Activated CD8-positive, alpha-beta memory T cell treated with anti-CD3 and anti-CD28 coated beads, Interleukin-2, amount 50 U/mL, for 48 hours (primary cell): ENCODE data around the gene MLLT1.
"Not testable (repeated sequence)": the region's sequence is repeated elsewhere in the genome, so short reads cannot be mapped to it uniquely, and the experiment has no call there.

Experiments
- DNase-seq: peaks from one replicate; pipeline ENCODE4 v3.0.0-alpha.2; 2020

Gene MLLT1

GRCh38 chr19:6279931-6280591 lies at the start of gene MLLT1:
Gene MLLT1, minus strand, starts transcription at chr19:6279975. Its CDS starts 191 bp downstream, at chr19:6279784.
- DNase-seq = peak; percentile 98

DNA sequence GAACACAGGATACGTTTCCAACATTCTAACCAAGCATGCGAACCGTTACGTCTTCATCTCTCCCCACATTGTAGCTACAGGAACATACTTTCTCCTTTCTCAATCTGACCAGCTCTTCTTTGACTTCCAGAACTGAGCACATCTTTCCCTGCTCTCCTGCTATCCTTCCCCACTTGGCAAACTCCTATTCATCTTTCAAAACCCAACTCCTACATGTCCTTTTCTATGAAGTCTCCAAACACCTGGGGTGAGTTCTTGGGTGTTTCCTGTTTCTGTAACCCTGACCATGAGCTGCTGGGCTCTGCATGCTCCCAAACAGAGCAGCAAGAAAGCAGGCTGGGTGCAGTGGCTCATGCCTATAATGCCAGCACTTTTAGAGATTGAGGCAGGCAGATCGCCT lies 47.0 kb upstream of the MLLT1 start:
- DNase-seq = no peak

DNA sequence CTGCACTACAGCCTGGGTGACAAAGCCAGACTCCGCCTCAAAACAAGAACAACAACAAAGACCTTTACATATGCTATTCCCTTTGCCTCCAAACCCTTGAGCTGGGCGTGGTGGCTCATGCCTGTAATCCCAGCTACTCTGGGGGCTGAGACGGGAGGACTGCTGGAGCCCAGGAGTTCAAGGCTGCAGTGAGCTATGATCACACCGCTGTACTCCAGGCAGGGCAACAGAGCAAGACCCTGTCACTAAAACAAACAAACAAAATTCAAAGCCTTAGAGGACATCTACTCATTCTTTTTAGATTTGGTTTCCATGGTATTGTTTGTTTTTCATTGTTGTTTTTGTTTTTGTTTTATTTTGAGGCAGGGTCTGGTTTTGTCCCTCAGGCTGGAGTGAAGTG lies 45.8 kb upstream of the MLLT1 start:
- DNase-seq = no peak

- no peak for DNase-seq
Observed at GRCh38 chr19:6324757-6325156, 45.0 kb upstream of the MLLT1 start.

- no peak for DNase-seq
Observed at GRCh38 chr19:6322284-6322683, 42.5 kb upstream of the MLLT1 start.

DNA sequence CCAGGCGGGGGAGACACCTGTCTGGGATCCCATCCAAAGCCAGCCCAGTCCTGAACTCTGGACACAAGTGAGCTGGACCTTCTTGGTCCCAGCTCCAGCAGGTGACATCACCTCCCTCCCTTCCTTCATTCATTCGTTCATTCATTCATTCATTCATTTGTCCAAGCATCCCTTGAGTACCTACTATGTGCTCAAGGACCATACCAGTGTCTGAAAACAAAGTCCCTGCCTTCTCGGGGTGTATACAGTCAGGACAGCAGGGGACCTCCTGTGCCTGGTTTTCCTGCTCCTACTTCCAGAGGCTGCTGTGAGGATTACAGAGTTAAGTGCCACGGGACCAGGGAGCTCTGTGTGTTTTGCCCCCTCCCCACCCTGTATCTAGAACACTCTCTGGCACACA lies 39.6 kb upstream of the MLLT1 start:
- no peak for DNase-seq

DNA sequence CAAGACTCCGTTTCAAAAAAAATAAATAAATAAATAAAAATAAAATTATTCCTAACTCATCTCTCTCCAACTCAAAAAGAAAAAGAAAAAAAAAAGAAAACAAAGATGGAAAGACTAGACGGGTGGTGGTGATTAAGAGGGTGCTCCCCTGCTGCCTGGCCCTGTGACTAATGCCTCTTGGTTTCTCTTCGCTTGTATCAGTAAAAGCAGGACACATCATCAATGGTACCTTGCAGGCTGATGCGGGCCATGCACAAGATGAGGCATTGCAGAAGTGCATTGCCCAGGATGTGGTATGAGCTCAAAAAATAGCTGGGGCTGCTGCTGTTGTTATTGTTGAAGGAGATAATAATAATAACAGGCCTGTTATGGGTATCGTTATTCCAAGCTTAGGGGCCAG lies 39.0 kb upstream of the MLLT1 start:
- no peak for DNase-seq

GRCh38 chr19:6315646-6316045 lies 35.9 kb upstream of the MLLT1 start:
- not testable (repeated sequence) for DNase-seq

GRCh38 chr19:6313398-6313969 lies 33.7 kb upstream of the MLLT1 start:
- DNase-seq = no peak

DNA sequence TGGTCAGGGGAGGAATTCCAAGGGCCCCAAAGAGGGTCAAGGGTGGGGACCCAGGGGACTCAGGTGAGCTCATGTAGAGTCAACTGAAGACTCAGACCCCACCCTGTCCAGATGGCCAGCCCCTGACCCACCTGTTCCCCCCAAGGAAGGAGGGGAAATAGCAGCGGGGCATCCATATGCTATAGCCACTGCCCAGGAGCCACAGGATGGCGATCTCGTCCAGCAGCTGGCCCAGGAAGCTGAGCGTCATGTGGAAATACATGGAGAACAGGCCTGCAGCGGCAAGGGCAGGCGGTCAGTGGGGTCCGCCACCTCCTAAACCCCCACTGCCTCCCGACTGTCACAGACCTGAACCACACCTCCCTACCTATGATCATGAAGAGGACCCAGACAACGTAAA lies 32.2 kb upstream of the MLLT1 start:
- no peak for DNase-seq

GRCh38 chr19:6298413-6298812 lies 18.6 kb upstream of the MLLT1 start:
- DNase-seq = no peak

DNA sequence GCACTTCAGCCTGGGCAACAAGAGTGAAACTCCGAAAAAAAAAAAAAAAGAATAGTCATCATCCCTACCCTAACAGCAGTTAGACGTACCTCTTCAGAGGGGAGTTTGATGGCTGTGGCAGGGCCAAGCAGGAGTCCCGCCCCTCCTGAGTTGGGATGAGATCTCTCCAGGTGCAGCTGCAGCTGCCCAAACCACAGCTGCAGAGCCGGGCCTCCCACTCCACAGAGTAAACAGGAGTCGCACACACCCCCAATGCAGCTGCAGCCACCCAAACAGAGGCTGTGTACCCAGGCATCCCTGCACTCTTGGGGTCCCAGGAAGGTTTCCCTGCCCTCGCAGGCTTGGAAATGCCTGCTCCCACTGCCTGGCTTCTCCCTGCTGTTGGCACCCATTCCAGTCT lies 17.4 kb upstream of the MLLT1 start:
- no peak for DNase-seq

- no peak for DNase-seq
Observed at GRCh38 chr19:6292006-6292405, 12.2 kb upstream of the MLLT1 start.

DNA sequence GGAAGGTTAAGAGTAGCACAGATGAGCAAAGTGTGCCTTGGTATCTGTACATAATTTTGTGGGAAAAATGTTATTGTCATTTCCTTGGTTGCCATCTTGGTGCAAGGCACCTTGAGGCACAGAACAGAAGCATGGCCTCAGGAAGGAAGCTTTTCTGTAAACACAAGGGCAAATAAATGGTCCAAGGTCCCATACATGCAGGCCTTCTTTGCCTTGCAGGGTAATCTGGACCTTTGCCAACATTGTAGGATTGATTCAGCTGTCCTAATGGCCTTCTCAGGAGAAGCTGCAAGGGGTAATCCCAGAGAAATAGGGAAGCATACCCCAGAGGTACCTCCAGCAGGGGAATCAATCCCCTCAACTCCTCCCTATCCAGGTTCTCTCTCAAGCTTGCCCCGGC lies 9.0 kb upstream of the MLLT1 start:
- no peak for DNase-seq

- DNase-seq = no peak
Observed at GRCh38 chr19:6287269-6287885, 7.6 kb upstream of the MLLT1 start.

DNA sequence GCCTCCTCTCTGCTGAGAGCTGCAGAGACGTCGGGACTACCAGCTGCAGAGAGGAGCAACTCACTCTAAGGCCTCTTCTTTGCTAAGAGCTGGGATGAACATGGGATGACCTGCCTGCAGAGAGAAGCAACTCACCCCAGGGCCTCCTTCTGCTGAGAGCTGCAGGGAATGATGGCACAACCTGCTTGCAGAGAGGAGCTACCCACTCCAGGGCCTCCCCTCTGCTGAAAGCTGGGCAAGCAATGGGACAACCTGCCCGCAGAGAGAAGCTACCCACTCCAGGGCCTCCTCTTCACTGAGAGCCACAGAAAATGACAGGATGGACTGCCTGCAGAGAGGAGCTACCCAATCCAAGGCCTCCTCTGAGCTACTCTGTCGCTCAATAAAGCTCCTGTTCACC lies 6.9 kb upstream of the MLLT1 start:
- no peak for DNase-seq

- DNase-seq = not testable (repeated sequence)
Observed at GRCh38 chr19:6282393-6282792, 2.6 kb upstream of the MLLT1 start.

DNA sequence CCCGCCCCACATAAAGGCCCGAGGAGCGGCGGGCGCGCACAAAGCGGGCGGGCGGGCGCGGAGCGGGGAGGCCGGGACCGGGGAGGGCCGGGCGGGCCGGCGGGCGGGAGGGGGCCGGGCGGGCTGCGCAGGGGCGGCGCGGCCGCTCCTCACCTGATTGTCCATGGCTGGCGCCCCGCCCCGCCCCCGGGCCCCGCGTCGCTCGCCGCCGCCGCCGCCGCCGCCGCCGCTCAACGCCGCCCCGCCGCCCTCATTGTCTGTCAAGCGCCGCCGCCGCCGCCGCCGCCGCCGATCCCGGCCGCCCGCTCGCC lies 200 bp downstream of the MLLT1 start:
- DNase-seq = no peak

- peak; percentile 63 for DNase-seq
Observed at GRCh38 chr19:6278740-6279619, 795 bp downstream of the MLLT1 start.

- DNase-seq = no peak
Observed at GRCh38 chr19:6278051-6278450, 1.7 kb downstream of the MLLT1 start.

DNA sequence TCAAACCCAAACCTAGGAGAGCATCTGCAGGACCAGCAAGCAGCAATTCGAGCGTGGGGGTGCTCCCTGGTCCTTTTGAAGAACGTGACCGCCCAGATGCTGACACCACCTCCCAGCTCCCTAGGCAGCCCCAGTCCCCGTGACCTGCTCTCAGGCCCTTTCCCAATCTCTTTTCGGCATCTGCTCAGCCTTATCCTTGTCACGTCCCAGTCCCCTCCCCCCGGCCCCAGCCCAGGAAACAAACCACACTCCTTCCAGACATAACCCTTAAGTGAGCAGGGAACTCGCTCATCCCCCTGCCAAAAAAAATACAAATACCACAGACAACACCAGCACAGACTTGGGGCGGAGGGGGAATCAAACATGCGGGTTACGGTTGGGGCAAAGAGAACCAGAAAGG lies 3.3 kb downstream of the MLLT1 start:
- DNase-seq = no peak

- no peak for DNase-seq
Observed at GRCh38 chr19:6275170-6275744, 4.5 kb downstream of the MLLT1 start.

DNA sequence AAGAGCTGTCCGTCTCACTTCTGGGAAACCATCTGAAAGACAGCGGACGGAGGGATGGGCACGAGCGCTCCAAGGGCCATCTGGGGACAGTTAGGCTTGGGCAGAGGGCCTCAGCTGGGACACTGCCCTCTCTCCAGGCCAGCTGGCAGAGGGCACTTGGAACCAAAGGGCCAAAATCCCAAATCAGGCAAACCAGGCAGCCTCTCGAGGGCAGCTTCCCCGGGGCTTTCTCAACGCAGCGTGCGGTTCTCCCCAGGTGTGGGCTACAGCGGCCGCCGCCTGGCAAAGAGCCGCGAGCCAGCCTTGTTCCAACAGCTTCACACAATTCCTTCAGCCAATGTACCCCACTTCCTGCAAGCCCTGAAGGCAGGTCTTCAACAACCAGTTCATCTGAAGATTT lies 5.0 kb downstream of the MLLT1 start:
- no peak for DNase-seq
